DOHH2 (cell line): Measurements from ENCODE around the gene ALPI.

Experiments used
- CTCF ChIP-seq: fragments of 200-600 bp; sonication (generic); IDR thresholded peaks from one replicate; pipeline ENCODE4 v1.5.1; 2014; ENCODE audit warnings: antibody characterized with exemption, mild to moderate bottlenecking, low read depth, low read length; ENCODE audit not compliant: poor library complexity, severe bottlenecking
- EZH2phosphoT487 ChIP-seq: fragments of 200-600 bp; sonication (generic); IDR thresholded peaks from 2 replicates; pipeline ENCODE4 v1.6.1; 2017; ENCODE audit warnings: borderline replicate concordance, mild to moderate bottlenecking, antibody characterized with exemption, low read length, moderate library complexity, mixed read lengths

GRCh38 chr2:232482301-232483238 lies 26.6 kb downstream of the ALPI start:
- no peak for TF ChIP-seq CTCF
- TF ChIP-seq EZH2phosphoT487: no peak
